Left ventricle myocardium inferior (tissue), 1 donor: Measurements from ENCODE around the gene EPHB1. TPM values are rescaled to one million over a fixed set of nuclear protein-coding genes. Genes with fewer than 3 reads are reported as not detected.

ENCODE experiments used
- DNase-seq: peaks from one replicate; pipeline ENCODE4 v3.0.0-alpha.2; 2020
- H3K27ac ChIP-seq: fragments of 200-600 bp; replicated peaks from 2 replicates; pipeline ENCODE4 v1.8.0; 2021
- H3K27me3 ChIP-seq: fragments of 200-600 bp; 2 replicates; pipeline ENCODE4 v1.8.0; 2021; ENCODE audit warnings: low read depth
- H3K36me3 ChIP-seq: fragments of 200-600 bp; 2 replicates; pipeline ENCODE4 v1.8.0; 2021
- H3K4me1 ChIP-seq: fragments of 200-600 bp; 2 replicates; pipeline ENCODE4 v1.8.0; 2021
- H3K4me3 ChIP-seq: fragments of 200-600 bp; 2 replicates; pipeline ENCODE4 v1.8.0; 2021; ENCODE audit warnings: mild to moderate bottlenecking, moderate library complexity
- H3K9me3 ChIP-seq: fragments of 200-600 bp; replicated peaks from 2 replicates; pipeline ENCODE4 v1.8.0; 2021
- intact Hi-C: fragments of 100-400 bp; cut with micrococcal nuclease; formaldehyde crosslinking; loops from one replicate; pipeline ENCODE4 v1.11.0; 2022
- total RNA-seq: library from RNA; stranded (reverse); fragmentation: NEBNext Ultra II Directional; extraction: Animal tissue kit (Norgen Biotek cat#: 25700); gene quantifications from one replicate; pipeline ENCODE4 v1.2.1, GENCODE V29; 2021
- TF ChIP-seq, protein P1 (sequence below): fragments of 200-600 bp; IDR thresholded peaks from 2 replicates; pipeline ENCODE4 v1.8.0; 2021; ENCODE audit warnings: antibody characterized with exemption, mild to moderate bottlenecking, borderline replicate concordance
- donor health status: DM: no; HTN: yes; CAD: no; lungs with severe emphysema.

EPHB1 gene
- total RNA-seq, 1 donor from 2014 or later, result 1.3 TPM

DNA sequence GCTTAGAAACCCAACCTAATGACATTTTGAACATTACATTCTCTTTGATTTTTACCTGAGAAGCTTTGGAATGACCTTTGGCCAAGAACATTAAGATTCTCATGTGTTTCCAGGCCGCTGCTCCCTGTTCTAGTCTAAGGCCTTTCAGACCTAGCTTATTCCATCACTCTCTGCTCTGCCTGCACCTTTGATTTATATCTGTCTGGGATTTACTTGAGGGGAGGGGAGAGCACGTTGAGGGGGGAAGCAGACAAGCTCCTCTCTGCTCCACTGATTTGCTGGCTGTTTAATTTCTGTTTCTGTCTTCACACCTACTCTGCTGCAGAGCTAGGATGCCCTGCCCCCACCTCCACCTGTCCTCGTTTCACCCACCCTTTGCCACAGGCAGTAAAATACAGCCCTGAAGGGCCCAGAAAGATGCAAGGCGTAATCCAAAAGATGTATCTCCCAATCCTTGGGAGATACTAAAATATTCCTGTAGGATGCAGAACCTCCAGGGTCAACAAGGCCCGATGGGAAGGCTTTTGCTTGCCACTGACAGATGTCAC lies 429.8 kb downstream of the EPHB1 start:
- Histone ChIP-seq H3K36me3 (no peaks in the 10 kb centered on the region), H3K27me3 (no peaks in the 10 kb centered on the region), H3K4me1 (peaks cover 11% of the 10 kb centered on the region), H3K9me3 (no peaks in the 10 kb centered on the region), H3K4me3 (no peak overlapping the region), H3K27ac (no peak overlapping the region)
- TF ChIP-seq, protein P1, sequence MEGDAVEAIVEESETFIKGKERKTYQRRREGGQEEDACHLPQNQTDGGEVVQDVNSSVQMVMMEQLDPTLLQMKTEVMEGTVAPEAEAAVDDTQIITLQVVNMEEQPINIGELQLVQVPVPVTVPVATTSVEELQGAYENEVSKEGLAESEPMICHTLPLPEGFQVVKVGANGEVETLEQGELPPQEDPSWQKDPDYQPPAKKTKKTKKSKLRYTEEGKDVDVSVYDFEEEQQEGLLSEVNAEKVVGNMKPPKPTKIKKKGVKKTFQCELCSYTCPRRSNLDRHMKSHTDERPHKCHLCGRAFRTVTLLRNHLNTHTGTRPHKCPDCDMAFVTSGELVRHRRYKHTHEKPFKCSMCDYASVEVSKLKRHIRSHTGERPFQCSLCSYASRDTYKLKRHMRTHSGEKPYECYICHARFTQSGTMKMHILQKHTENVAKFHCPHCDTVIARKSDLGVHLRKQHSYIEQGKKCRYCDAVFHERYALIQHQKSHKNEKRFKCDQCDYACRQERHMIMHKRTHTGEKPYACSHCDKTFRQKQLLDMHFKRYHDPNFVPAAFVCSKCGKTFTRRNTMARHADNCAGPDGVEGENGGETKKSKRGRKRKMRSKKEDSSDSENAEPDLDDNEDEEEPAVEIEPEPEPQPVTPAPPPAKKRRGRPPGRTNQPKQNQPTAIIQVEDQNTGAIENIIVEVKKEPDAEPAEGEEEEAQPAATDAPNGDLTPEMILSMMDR, result no peak
- no peak for DNase-seq
- intact Hi-C loops, result no loop called here

DNA sequence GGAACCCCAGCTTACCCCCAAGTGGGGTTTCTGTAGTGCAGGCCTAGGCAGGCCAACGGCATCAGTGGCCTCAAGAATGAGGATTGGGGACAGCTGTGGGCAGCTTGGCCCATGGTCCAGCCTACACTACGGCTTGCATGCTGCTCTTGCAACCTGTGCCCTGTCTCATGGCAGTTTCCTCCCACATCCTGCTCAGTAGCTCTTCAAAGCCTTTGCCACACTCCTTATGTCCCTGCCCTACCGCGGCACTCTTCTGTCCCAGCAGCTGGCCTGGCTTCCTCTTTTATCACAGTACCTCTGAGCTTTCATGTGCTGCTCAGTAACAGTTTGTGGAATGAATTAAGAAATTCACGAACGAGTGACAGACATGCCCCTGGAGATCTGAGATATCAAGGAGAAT lies 431.0 kb downstream of the EPHB1 start:
- TF ChIP-seq, protein P1, result no peak
- Histone ChIP-seq H3K4me1 (peaks cover 11% of the 10 kb centered on the region), H3K4me3 (no peak overlapping the region), H3K9me3 (no peaks in the 10 kb centered on the region), H3K36me3 (no peaks in the 10 kb centered on the region), H3K27ac (no peak overlapping the region), H3K27me3 (no peaks in the 10 kb centered on the region)
- intact Hi-C loops, result no loop called here
- no peak for DNase-seq

DNA sequence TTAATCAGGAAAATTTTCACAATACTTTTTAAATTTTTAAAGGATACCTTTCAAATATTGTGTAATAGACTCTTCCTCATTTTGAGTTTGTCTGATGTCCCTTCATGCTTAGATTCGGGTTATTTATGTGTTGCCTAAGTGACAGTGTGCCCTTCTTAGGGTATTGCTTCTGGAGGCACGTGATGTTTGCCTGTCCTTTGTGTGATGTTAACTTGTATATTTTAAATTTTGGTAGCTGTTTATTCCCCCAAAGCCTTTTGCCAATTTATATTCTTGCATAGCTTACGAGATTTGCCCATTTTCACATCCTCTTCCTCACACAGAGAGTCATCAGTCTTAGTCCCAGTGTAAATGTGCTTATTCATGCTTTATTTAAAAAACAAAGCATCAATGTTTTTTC lies 433.1 kb downstream of the EPHB1 start:
- Histone ChIP-seq H3K27ac (no peak overlapping the region), H3K9me3 (no peaks in the 10 kb centered on the region), H3K4me3 (no peak overlapping the region), H3K27me3 (no peaks in the 10 kb centered on the region), H3K36me3 (no peaks in the 10 kb centered on the region), H3K4me1 (peaks cover 11% of the 10 kb centered on the region)
- intact Hi-C loops, result no loop called here
- no peak for DNase-seq
- TF ChIP-seq, protein P1, result no peak

DNA sequence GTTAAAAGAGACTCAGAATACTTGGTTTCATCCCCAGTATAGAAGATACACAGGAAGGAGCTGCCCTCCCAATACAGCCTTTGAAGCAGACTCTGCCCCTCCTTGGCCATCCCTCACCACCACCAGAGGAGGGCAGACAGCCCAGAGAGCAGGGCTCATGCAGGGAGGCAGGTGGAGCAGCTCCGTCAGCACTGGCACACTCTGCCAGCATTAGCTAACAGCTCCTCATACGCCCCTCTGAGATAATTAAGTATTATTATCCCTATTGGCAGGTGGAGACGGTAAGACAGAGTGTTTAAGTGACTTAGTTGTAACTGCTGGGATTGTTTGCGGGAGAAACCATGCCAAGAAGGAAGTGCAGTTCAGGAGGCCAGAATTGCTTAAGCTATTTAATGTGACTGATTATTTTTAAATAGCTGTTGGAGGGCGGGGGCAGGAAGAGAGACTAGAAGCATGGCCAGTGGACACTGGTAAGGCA lies 434.0 kb downstream of the EPHB1 start:
- intact Hi-C loops, result no loop called here
- peak overlapping the region; percentile 19 for H3K27ac ChIP-seq

DNA sequence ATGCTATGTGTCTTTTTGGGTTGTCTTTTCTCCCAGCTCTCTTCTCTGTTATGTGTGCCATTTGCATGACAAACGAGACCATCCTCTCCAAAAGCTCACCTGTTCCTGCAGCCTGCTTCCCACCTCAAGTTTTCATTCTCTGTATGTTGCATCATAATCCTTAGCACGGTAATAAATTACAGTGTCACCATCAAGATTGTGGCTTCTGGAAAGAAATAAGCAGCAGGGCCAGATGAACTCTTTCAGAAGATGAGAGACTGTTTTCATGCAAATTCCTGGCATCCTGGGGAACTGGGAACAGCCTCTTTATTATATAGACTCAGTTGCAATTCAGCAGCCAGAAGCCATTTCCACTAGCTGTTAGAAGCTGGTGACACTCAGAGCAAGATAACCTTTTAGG lies 436.7 kb downstream of the EPHB1 start:
- Histone ChIP-seq H3K27ac (no peak overlapping the region), H3K27me3 (no peaks in the 10 kb centered on the region), H3K4me3 (no peak overlapping the region), H3K36me3 (no peaks in the 10 kb centered on the region), H3K4me1 (peaks cover 11% of the 10 kb centered on the region), H3K9me3 (no peaks in the 10 kb centered on the region)
- TF ChIP-seq, protein P1, result no peak
- no peak for DNase-seq
- intact Hi-C loops, result no loop called here

More for the DNA sequence above, 434.0 kb downstream of the EPHB1 start:
- no peak overlapping the region for H3K4me3 ChIP-seq
- TF ChIP-seq, protein P1, result peak; percentile 45
- H3K27me3 ChIP-seq, result no peaks in the 10 kb centered on the region
- peaks cover 11% of the 10 kb centered on the region for H3K4me1 ChIP-seq
- H3K9me3 ChIP-seq, result no peaks in the 10 kb centered on the region
- DNase-seq, result no peak
- no peaks in the 10 kb centered on the region for H3K36me3 ChIP-seq
